ENCODE measurements around the gene ZWILCH. TPM values are rescaled to one million over a fixed set of nuclear protein-coding genes. Genes with fewer than 3 reads are reported as not detected.
"Not testable (repeated sequence)": the region's sequence is repeated elsewhere in the genome, so short reads cannot be mapped to it uniquely, and the experiment has no call there.

The ZWILCH gene
- polyA plus RNA-seq, 1 experiment, result 18.1 TPM

GRCh38 chr15:66462627-66463026 lies 42.5 kb upstream of the ZWILCH start:
- DNase-seq (ENCODE audit: low read depth, low spot score), result no peak
- no peak overlapping the region for H3K4me3 ChIP-seq (ENCODE audit: low read depth, low read length)
- POLR2A ChIA-PET, result no interaction called here
- no peaks in the 10 kb centered on the region for H3K27me3 ChIP-seq (ENCODE audit: control insufficient read depth, insufficient read depth, low read length)
- CTCF ChIA-PET, result interaction anchor here (0.6 to 0.7 kb wide), 2 partner anchors 10 to 52 kb away, joined by 3 to 4 read pairs; no protein-coding TSS in a partner anchor
- no peaks in the 10 kb centered on the region for H3K9me3 ChIP-seq (ENCODE audit: control insufficient read depth, insufficient read depth, low read length)
- no peak for TF ChIP-seq CTCF (IDR thresholded peaks at IDR 0.05; ENCODE audit: low read depth, low read length)
- no peak overlapping the region for H3K27ac ChIP-seq (ENCODE audit: low read depth, low read length)

GRCh38 chr15:66465294-66465693 lies 39.8 kb upstream of the ZWILCH start:
- POLR2A ChIA-PET; CTCF ChIA-PET; H3K9me3 ChIP-seq (ENCODE audit: control insufficient read depth, insufficient read depth, low read length); H3K4me3 ChIP-seq (ENCODE audit: low read depth, low read length); H3K27me3 ChIP-seq (ENCODE audit: control insufficient read depth, insufficient read depth, low read length); DNase-seq (ENCODE audit: low read depth, low spot score); H3K27ac ChIP-seq (ENCODE audit: low read depth, low read length): not testable (repeated sequence)

- POLR2A ChIA-PET; H3K27me3 ChIP-seq (ENCODE audit: control insufficient read depth, insufficient read depth, low read length); H3K27ac ChIP-seq (ENCODE audit: low read depth, low read length); DNase-seq (ENCODE audit: low read depth, low spot score); H3K4me3 ChIP-seq (ENCODE audit: low read depth, low read length); H3K9me3 ChIP-seq (ENCODE audit: control insufficient read depth, insufficient read depth, low read length): not testable (repeated sequence)
- CTCF ChIA-PET, result interaction anchor here (2.3 kb wide), 1 partner anchor 30 kb away, joined by 9 read pairs; the partner anchor contains the start of gene SNAPC5
Measured at GRCh38 chr15:66467162-66468040, 37.7 kb upstream of the ZWILCH start.

GRCh38 chr15:66470825-66471224 lies 34.3 kb upstream of the ZWILCH start:
- H3K27me3 ChIP-seq (ENCODE audit: control insufficient read depth, insufficient read depth, low read length); POLR2A ChIA-PET; DNase-seq (ENCODE audit: low read depth, low spot score); H3K4me3 ChIP-seq (ENCODE audit: low read depth, low read length); H3K27ac ChIP-seq (ENCODE audit: low read depth, low read length); H3K9me3 ChIP-seq (ENCODE audit: control insufficient read depth, insufficient read depth, low read length): not testable (repeated sequence)
- CTCF ChIA-PET, result interaction anchor here (0.5 to 2.7 kb wide), 3 partner anchors 28 to 107 kb away, joined by 3 to 18 read pairs (median 7); partner anchors contain the start of gene SNAPC5

- no peak for TF ChIP-seq CTCF (IDR thresholded peaks at IDR 0.05; ENCODE audit: low read depth, low read length)
- POLR2A ChIA-PET, result interaction anchor here (0.8 kb wide), 1 partner anchor 19 kb away, joined by 3 read pairs; no protein-coding TSS in a partner anchor
- H3K27ac ChIP-seq (ENCODE audit: low read depth, low read length), result peak overlapping the region; percentile 61
Measured at GRCh38 chr15:66472176-66472999, 32.7 kb upstream of the ZWILCH start.

GRCh38 chr15:66474135-66474534 lies 31.0 kb upstream of the ZWILCH start:
- H3K9me3 ChIP-seq (ENCODE audit: control insufficient read depth, insufficient read depth, low read length), result no peaks in the 10 kb centered on the region
- CTCF ChIA-PET, result interaction anchor here (2.1 kb wide), 1 partner anchor 24 kb away, joined by 14 read pairs; the partner anchor contains the start of gene SNAPC5
- H3K27me3 ChIP-seq (ENCODE audit: control insufficient read depth, insufficient read depth, low read length), result no peaks in the 10 kb centered on the region
- DNase-seq (ENCODE audit: low read depth, low spot score), result no peak
- no peak overlapping the region for H3K4me3 ChIP-seq (ENCODE audit: low read depth, low read length)
- POLR2A ChIA-PET, result no interaction called here
- peak overlapping the region; percentile 11 for H3K27ac ChIP-seq (ENCODE audit: low read depth, low read length)
- TF ChIP-seq CTCF (IDR thresholded peaks at IDR 0.05; ENCODE audit: low read depth, low read length), result no peak

More at GRCh38 chr15:66472176-66472999, 32.7 kb upstream of the ZWILCH start:
- CTCF ChIA-PET, result interaction anchor here (0.5 to 2.7 kb wide), 3 partner anchors 26 to 1152 kb away, joined by 3 to 18 read pairs (median 9); partner anchors contain the start of gene SNAPC5
- Histone ChIP-seq H3K9me3 (ENCODE audit: control insufficient read depth, insufficient read depth, low read length) (no peaks in the 10 kb centered on the region), H3K4me3 (ENCODE audit: low read depth, low read length) (no peak overlapping the region), H3K27me3 (ENCODE audit: control insufficient read depth, insufficient read depth, low read length) (no peaks in the 10 kb centered on the region)
- DNase-seq (ENCODE audit: low read depth, low spot score), result no peak
